Stimulated activated CD8-positive, alpha-beta memory T cell treated with anti-CD3 and anti-CD28 coated beads, Interleukin-12 subunit alpha, Interleukin-12 subunit beta, amount 100 ng/mL, for 1 hour (primary cell): ENCODE results near the gene ZFPL1.
A peak's percentile ranks its signal among the peaks of the same experiment; 100 is the strongest.

Source experiments
- DNase-seq: peaks from one replicate; pipeline ENCODE4 v3.0.0-alpha.2; 2020; ENCODE audit warnings: low read depth

ZFPL1 gene

DNA sequence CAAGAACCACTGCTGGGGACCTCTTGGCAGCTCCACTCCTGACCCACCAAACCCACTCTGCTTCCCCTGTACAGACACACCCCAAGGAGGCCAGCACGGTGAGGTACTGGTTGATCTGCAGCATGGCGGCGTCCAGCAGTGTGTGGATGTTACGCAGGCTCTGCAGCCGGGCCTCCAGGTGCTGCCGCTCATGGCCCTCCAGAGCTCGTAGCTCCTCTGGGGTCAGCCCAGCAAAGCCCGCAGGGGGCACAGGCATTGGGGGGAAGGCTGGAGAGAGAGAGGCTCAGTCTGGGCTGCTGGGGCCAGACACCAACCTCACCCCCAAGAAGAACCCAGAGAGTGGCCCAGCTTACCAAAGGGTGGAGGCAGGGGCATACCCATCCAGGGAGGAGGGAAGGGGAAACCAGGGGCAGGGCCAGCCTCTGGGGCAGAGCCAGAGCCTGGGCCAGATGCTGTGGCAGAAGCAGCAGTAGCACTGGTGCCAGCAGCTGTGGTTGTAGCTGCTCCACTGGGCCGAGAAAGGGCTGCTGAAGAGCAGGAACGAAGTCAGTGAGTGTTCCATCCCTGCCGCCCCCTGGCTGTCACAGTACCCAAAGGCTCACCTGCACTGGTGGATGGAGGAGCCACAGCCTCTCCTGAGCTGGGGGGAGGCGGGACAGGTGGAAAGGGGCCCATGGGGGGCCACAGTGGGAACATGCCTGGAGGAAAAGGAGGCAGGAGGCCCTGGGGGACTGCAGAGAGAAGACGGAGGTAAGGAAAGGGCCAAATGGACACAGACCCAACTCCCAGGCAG is 45.8 kb downstream of the ZFPL1 start:
- no peak for DNase-seq

DNA sequence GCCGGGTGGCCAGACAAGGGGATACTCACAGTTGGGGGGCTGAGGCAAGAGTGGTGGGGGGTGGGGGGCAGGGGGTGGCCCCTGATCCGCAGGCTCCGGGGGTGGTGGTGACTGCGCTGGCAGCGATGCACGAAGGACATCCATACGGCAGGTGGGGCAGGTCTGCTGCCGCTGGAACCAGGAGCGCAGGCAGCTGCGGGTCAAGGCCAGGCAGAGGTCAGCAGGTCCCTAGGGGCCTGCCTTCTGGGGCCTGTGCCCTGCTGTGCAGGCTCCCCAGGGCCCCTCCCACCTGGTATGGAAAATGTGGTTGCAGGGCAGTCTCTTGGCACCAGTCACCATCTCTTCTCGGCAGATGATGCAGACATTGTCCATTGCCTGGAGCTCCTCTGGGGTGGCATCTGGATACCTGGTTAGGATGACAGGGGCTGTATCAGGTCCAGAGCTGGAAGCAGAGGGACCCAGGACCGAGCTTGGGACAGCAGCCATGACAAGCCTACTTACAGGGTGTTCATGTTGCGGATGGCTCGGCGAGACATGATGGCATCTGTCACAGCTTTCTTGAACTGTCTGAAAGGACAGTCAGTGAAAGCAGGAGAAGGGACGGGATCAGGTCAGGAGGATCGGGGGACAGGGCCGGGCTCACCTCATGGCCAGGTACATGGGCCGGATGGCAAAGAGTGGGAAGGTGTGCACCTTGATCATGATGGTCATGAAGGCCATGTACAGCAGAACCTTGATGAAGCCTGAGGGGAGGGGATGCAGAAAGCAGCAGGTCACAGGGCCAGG is 46.8 kb downstream of the ZFPL1 start:
- no peak for DNase-seq

DNA sequence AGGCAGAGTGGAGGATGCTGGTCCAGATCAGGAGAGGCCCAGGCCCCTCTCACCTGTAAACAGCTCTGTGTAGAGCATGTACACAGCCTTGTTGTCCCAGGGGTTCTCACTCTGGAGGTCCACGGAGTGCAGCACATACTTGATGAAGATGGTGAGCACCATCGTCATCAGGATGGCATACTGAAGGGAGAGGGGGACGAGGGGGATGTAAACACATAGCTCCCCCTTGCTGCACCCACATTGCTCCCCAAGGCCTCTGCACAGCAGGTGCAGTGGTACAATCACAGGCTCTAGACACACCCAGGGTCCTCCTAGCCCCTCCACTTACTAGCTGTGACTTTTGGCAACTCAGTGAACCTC is 47.4 kb downstream of the ZFPL1 start:
- no peak for DNase-seq

DNA sequence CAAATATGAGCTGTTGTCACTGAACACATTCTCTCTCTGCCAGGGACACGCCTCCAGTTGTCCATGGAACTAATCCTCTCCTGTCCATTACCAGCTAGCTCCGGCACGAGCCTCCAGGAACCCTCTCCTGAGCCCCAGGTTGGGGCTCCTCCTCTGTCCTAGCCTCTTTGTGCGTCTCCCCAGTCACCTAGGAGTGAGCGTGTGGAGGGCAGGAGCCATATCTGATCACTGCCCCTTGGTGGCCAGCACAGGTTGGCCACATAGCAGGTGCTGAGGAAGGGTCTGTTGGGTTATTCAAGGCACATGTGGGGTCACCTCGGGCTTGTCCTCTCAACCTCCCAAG is 47.8 kb downstream of the ZFPL1 start:
- no peak for DNase-seq

DNA sequence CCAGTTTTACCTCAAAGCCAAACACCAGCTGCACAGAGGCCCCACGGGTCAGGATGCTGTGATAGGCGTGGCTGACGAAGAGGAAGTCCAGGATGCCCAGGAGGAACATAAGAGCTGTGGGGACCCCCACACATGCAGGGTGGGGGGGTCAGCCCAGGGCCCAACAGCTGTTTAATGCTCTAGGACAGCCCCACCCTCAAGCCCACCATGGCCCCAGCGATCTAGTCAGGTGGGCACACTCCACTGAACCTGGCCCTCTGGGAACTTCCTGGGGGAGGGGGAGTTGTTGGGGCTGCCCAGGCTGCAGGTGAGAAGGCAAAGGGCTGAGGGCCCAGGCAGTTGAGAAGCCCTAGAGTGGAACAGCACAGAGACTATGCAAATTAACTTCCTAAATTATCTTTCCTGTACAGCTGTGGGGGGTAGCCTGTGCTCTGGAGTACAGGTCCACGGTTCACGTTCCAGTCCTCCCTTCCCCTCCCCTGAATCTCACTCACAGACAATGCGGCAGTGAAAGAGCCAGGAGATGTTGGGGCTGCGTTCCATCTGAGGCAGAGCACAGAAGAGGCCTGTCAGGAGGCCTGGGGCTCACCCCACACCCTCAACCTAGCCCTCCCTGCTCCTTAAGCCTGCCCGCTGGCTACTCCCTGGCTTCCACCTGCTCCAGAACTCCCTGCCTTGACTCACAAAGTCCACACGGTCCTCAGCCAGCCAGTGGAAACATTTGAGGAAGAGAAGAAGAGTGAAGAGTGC is 48.4 kb downstream of the ZFPL1 start:
- DNase-seq = no peak

DNA sequence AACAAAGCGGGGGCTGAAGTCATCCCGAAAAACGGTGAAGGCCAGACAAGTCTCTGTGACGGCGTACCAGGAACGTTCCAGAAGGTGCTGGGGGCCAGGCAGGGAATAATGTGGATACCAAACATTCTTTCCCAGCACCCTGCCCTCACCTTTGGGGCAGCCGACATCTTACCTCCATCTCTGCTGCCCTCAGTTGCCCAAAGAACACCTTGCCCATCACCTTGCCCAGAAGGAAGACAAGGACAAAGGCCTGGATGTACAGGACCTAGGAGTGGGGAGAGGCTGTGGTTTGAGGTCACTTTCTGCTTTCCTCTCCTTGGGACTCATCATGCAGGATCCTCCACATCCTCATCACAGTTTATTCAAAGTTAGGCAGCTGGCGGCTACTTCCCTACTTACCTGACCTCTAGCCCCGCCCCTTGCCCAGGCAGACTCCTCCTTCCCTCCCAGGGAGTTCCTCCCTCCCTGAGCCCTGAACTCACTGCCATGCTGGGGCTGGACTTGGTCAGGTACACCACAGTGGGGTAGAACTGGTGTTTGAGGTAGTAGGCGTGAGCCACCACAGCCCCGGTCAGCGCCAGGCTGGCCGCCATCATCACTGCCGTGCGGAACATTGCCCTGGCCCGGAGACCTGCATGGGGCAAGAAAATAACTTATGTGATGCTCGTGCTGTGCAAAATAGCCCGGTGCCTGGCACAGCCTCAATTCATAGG is 49.1 kb downstream of the ZFPL1 start:
- DNase-seq = no peak

DNA sequence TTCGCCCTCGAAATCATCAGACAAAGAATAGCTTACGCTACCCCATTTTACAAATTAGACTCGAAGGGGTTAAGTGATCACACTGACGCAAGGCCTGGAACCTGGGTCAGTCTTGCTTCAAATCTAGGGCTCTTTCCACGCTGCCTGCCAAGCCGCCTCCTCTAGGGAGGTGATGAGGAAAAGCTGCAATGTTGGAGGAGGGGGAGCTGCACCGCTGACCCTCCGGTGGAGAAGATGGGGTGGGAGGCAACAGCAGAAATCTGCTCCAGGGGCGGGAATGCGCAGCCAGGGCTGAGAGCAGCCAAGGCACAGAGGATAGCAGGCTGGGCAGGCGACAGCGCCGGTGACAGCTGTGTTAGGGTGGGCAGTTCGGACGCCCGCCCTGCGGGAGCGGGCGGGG is 49.7 kb downstream of the ZFPL1 start:
- no peak for DNase-seq

DNA sequence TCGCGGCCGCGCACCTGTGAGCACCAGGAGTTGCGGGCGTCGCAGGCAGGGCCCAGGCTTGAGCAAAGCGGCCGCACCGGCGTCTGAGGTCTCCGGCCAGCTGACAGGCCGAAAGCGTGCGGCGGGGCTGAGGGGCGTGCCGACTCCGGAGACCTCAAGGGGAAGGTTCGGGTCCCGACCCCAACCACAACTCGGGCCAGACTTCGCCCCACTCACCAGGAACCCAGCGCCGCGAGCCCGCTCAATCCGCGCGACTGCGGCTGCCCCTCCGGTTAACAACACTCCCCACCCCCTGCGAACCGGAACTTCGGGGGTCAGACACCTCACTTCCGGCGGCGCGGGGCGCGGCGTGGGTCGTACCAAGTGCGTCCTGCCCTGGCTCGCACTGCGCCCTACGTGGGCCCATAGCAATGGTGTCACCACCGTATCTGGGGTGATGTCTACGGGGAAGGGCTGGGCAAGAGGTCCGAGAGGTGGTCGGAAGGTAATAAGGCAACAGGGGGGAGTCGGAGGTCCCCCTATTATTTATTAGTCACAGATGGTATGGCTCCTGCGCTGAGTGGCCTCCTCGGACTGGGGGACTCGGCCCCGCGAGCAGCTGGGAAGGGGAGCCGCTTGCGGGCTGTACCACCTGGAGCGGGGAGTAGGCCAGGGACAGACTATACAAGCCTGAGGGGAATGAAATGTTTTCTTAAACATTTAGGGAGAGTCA is 50.4 kb downstream of the ZFPL1 start, which contains the start of gene SYVN1:
SYVN1 (minus strand) TSS at position 280 of the 712 bp plus-strand sequence. CDS start 918 bp downstream, outside the sequence.
- DNase-seq = peak; percentile 88

DNA sequence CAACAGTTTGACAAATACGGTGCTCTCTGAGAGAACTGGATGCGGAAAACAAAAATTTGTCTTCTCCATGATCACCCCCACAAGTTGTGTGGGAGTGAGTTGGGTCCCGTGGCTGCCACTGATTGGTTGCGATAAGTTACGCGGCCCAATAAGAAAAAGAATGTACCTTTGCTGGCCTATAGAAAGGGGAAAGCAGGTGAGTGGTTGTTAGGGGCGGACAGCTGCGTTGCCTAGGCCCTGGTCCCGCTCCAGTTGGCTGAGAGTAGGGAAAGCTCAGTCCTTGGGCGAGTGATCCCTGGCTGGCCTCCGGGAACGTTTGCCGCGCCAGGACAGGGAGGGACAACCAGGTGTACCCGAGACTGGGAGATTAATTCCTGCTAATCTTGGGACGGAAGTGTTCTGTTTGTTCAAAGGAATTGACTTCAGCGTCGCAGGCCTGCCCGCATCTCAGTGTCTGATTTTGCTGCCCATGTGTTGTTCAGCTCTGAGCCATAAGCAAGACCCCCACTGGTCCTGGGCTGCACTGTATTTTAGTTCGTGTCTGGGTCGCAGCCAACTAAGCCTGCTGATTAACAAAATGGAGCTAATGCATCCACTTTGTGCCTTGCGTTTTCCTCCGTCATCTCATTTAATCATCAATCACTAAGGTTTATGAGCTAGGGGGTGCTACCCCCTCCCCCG is 51.1 kb downstream of the ZFPL1 start:
- peak; percentile 70 for DNase-seq

DNA sequence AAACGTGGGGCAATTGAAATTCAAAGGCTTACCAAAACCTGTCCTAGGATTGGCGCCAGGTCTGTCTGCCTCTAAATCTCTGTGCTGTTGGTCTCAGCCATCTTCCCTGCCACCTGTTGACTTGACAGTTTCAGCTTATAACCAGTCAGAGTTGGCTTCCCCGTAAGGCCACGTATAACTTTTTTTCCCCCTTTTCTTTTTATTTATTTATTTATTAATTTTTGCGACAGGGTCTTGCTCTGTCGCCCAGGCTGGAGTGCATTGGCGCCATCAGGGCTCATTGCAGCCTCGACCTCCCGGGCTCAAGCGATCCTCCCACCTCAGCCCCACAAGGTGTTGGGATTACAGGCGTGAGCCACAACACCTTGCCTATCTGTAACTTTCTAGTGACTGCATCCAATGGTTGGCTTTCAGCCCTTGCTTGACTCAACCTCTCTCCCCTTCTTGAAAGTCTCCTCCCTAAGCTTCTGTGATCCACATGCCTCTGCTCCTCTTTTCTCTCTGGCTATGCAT is 51.7 kb downstream of the ZFPL1 start:
- no peak for DNase-seq

DNA sequence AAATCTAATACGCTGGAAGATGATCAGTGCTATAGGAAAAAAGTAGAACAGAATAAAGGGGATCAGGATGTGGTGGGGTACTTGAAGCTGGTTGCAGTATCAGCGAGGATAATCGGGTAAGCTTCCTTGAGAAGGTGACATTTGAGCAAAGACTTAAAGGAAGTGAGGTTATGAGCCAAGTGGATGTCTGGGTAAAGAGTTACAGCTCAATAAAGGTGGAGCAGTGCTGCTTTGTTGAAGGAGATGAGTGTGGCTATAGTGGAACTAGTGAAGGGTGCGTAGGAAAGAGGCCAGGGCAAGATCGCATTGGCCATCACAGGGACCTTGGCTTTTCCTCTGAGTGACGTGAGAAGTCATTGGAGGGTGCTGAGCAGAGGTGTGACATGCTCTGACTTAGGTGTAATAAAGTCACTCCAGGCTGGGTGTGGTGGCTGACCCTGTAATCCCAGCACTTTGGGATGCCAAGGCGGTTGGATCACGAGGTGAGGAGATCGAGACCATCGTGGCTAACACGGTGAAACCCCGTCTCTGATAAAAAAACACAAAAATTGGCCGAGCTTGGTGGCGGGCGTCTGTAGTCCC is 52.6 kb downstream of the ZFPL1 start:
- DNase-seq = no peak
